ENCODE results near the gene C5orf63.

GRCh38 chr5:127077366-127077765, 4.1 kb upstream of the C5orf63 start:
- no peak for TF ChIP-seq CTCF (conservative IDR thresholded peaks at IDR 0.05; ENCODE audit: low read length)
- no peak for TF ChIP-seq EZH2phosphoT487 (IDR thresholded peaks at IDR 0.05; ENCODE audit: borderline replicate concordance, low read depth, low read length)
